ENCODE results near the gene PSKH1.
"Not testable (repeated sequence)": the region's sequence is repeated elsewhere in the genome, so short reads cannot be mapped to it uniquely, and the experiment has no call there.

Gene PSKH1

GRCh38 chr16:67964477-67965131 is 71.5 kb downstream of the PSKH1 start:
- no peak for DNase-seq

GRCh38 chr16:67965668-67966548 is 72.9 kb downstream of the PSKH1 start:
- DNase-seq: no peak

- DNase-seq: no peak
Observed at GRCh38 chr16:67966549-67967182, 73.6 kb downstream of the PSKH1 start.

DNA sequence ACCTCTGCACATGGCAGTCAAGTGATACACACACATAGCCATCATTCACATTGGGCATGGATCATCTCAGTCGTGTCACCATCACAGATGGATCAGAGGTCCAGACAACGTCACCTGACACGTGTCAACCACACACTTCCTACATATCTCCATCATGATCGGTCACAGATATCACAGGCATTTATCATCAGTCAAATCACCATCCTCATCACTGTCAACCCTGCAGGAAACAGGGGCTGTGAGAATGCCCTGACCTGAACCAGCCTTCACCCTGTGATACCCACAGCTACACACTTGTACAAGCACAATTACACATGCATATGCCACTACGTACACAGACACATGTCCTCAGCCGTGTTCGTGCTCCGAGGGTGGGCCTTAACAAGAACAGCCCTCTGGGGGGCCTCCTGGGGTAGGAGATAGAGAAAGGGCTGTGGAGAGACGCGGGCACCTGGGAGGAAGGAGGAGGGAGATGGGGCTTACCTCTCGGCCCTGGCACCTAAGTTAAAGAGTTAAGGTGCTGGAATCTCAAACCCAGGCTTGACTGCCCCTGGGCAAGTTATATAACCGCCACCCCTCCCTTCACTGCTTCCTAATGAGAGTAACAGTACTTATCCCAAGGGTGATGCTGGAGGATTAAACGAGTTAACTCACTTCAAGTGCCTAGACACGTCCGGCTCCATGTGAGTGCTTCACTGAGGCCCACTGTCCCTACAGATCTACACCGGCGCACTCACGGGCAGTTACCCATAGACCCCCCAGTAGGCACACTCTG is 74.3 kb downstream of the PSKH1 start:
- DNase-seq: peak in 1 of 4 experiments; percentile 10

DNA sequence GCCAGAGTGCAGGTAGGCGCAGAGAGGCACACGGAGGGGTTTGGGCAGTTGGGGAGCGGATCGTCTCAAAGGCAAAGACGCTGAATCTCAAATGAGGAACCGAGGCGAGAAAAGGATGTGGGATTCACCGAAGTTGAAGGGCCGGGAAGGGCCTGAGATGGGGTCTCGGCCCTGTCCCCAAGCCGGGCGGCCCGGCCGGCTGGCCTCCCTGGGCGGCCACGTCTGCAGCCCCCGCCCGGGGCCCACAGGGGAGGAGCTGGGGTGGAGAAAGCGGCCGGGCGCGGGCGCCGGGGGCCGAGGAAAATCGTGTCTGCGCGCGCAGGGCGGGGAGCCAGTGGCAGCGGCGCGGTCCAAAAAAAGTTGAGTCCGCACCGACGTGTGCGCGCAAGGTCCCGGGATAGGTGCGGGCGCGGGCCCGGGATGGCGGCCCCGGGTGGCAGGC is 74.9 kb downstream of the PSKH1 start:
- DNase-seq: peak in 1 of 4 experiments; percentile 21

GRCh38 chr16:67968400-67969253 is 75.6 kb downstream of the PSKH1 start, which contains the start of gene SLC12A4:
Gene SLC12A4, minus strand, starts transcription at chr16:67968637. Its CDS starts 84 bp downstream, at chr16:67968553.
- DNase-seq: peak; percentile 53 to 84 (median 64)

DNA sequence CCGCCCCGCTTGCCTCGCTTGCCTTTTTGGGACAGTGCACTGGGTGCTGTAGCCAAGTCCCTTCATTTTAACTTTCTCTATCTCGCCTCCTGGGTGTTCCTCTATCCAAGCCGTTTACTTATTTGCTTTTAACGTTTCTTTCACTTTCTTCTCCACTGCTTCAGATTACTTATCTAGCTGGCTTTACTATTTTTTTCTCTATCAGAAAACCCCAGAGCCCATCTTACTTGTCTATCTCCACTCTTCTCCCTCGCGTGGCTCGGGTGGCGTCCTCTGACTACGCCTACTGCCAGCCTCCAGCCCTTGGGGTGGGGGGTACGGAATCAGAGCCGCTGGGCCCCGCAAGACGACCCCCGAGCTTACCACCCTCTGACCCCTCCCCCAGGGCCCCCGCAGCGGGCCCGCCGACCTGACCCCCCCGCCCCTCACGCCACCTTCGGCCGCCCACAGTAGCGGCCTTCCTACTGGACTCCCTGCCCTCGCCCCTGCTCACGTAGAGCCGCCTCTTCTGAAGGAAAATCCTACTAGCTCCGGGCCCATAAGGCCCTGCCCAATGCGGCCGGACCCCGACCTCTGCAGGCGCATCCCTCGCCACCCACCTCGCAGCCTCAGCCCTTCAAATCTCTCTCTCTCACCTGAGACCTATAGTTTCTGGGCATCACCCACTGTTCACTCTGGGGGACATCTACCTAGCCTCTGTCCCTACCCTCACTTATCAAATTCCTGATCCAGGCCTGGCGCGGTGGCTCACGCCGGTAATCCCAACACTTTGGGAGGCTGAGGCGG is 76.4 kb downstream of the PSKH1 start:
- DNase-seq: no peak

DNA sequence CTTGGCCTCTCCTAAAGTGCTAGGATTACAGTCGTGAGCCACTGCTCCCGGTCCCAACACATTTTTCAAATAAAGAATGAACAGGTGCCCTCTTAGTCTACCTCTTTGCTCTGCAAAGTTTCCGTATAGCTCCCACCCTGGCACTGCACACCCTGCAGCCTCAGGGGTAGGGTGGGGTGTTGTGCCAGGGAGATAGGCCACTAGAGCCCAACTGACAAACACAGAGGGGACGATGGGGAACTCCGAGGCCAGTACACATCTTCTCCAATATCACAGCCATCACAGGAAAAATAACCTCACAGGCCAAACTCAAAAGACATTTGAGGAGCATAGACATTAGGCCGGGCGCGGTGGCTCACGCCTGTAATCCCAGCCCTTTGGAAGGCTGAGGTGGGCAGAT is 78.1 kb downstream of the PSKH1 start:
- DNase-seq: no peak

DNA sequence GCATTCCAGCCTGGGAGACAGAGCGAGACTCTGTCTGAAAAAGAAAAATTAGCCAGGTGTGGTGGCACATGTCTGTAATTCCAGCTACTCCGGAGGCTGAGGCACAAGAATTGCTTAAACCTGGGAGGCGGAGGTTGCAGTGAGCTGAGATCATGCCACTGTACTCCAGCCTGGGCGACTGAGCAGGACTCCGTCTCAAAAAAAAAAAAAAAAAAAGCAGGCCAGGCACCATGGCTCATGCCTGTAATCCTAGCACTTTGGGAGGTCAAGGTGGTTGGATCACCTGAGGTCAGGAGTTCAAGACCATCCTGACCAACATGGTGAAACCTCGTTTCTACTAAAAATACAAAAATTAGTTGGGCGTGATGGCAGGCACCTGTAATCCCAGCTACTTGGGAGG is 79.2 kb downstream of the PSKH1 start:
- not testable (repeated sequence) for DNase-seq

DNA sequence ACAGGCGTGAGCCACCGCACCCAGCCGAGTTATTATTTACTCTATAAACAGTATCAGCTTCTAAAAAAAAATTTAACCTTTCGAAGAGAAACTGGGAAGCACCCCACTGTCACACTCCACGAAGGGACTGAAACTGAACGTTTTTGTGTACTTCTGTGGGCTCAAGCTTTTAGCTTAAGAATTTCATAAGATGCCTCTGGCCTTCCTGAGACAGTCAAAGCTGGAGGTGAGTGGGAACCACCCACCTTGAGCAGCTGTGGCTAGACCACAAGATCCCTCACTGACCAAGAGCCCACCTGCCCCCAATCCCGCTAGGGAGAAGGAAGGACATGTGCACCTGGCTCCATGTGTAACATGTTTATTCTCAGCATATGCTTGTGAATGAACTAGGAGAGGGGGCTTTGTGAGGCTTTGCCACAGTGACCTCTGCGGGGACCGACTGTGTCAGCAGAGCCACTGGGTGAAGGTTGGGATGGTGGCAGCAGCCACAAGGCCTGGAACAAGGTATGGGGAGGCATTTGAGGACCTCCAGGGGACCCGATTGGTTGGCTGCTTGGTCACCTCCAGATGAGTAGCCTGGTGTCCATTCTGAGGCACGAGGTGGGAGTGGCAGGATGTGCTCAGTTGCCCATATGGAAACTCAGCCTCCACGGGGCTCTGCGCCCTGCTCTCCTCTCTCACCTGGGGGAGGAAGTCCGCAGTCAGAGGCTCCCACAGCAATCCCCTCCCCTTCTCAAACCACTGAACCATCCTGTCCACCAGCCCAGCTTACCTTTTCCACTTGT is 82.5 kb downstream of the PSKH1 start:
- no peak for DNase-seq

- no peak for DNase-seq
Observed at GRCh38 chr16:67976205-67976604, 83.2 kb downstream of the PSKH1 start.

DNA sequence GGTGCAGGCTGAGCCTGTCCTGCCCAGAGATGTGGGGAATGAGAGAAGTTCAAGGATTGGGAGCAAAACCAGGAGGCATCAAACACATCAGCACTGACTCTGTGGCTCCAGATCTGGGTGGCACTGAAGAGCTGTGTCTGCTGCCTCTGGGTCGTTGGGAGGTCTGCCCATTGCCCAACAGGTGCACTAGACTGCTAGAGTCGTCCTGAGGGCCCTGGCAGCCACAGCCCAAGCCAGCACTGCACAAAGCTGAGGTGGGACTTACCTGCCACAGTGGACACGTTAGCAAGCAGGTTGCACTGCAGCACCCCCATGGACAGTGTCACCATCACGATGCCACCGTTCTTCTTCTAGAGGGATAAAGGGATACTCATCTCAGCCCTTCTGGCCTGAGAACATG is 84.0 kb downstream of the PSKH1 start:
- no peak for DNase-seq

DNA sequence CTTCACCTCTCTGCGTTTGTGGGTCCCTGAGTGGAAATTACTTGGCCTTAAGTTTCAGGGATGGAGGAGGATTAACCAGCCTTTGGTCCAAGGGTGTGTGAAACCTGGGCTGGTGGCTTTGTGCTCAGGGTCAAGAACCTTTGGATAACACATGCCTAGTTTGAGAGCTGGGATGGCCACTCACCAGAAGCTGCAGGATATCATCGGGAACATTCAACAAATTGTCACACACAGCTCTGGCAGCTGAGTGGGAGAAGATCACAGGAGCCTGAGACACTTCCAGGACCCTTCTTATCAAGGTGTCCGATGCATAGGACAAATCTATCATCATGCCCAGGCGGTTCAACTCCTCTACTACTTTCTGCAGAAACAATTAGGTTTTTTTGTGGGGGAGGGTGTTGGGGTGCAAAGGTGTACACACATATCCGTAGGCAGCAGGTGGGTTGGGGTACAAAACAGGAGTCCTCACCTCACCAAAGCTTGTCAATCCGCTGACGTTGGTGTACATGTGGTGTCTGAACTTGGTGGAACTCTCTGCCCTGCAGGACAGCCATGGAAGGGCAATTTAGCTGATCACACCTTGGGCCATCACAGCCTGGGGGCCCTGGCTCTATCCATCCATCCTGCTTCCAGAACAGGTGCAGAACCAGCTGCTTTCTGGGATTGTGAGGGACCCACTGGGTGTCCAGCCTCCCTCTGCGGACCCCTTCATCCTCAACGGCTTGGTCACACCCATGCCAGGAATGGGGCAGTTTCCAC is 84.6 kb downstream of the PSKH1 start:
- DNase-seq: no peak

Measured in activated naive CD4-positive, alpha-beta T cell (primary cell).